RWPE1 (cell line): ENCODE data around the gene ATP8B4.

ENCODE experiments used
- CTCF ChIA-PET: fragments of 350-600 bp; sonication (Branson Sonifier 250); formaldehyde crosslinking; extraction: SDS; loops from one replicate; lab custom pipeline; 2021; lab: Yijun Ruan, JAX
- POLR2A ChIA-PET: fragments of 400-600 bp; formaldehyde crosslinking; extraction: SDS; loops from one replicate; lab custom pipeline; 2020; ENCODE audit warnings: antibody characterized with exemption; ENCODE audit not compliant: low non-redundant PET; lab: Yijun Ruan, JAX
- DNase-seq: peaks from one replicate; pipeline ENCODE4 v3.0.0; 2012; ENCODE audit warnings: low spot score
- H3K27ac ChIP-seq: fragments of 450-650 bp; 2 replicates; pipeline ENCODE4 v1.5.1; 2017
- TF ChIP-seq, protein P1 (sequence below): fragments of 450-650 bp; conservative IDR thresholded peaks from 2 replicates; pipeline ENCODE4 v1.5.1; 2017; ENCODE audit warnings: low read depth, mild to moderate bottlenecking

ATP8B4 gene

DNA sequence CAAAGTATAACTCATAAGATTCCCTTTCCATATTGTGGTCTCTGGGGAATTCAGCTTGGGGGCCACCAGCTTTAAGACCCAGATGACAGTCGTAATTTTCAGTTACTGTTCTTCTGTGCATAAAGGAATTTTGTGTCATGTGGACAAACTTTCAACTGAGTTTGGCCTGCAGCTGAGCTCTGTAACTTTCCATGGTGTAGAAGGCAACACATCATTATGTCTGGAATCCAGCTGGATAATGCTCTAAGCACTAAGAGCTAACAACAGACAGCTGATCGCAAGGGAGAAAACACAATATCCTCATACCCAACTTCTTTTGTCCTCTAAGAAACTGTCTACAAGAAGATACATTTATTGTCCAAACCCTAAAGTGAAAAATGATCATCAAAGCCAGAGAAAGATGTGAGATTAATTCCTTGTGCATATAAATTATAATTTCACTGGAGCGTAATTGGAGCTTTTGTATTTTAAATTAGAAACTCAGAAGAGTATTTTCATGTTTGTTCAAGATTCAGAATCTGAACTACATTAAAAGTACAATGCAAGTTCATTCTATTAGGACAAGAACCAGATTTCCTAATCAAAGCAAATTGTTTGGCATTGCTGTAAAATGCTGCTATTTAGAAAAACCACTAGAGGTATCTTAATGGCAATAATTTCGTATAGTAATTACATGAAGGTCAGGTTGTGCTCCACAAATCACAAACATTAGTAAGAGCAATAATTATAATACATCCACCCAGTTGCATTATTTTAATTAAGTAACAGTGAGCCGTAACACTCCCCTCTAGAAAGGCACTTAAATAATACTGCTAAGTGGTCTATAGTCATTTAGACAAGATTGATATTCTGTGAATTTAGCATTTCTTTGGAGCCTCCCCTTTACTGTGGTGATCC lies 218.8 kb downstream of the ATP8B4 start:
- TF ChIP-seq, protein P1, sequence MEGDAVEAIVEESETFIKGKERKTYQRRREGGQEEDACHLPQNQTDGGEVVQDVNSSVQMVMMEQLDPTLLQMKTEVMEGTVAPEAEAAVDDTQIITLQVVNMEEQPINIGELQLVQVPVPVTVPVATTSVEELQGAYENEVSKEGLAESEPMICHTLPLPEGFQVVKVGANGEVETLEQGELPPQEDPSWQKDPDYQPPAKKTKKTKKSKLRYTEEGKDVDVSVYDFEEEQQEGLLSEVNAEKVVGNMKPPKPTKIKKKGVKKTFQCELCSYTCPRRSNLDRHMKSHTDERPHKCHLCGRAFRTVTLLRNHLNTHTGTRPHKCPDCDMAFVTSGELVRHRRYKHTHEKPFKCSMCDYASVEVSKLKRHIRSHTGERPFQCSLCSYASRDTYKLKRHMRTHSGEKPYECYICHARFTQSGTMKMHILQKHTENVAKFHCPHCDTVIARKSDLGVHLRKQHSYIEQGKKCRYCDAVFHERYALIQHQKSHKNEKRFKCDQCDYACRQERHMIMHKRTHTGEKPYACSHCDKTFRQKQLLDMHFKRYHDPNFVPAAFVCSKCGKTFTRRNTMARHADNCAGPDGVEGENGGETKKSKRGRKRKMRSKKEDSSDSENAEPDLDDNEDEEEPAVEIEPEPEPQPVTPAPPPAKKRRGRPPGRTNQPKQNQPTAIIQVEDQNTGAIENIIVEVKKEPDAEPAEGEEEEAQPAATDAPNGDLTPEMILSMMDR = no peak
- ChIA-PET CTCF (interaction anchor here (0.7 to 1.5 kb wide), 3 partner anchors 16 to 1241 kb away, joined by 3 read pairs; no protein-coding TSS in a partner anchor), POLR2A (no interaction called here)
- H3K27ac ChIP-seq = no peak overlapping the region
- no peak for DNase-seq

DNA sequence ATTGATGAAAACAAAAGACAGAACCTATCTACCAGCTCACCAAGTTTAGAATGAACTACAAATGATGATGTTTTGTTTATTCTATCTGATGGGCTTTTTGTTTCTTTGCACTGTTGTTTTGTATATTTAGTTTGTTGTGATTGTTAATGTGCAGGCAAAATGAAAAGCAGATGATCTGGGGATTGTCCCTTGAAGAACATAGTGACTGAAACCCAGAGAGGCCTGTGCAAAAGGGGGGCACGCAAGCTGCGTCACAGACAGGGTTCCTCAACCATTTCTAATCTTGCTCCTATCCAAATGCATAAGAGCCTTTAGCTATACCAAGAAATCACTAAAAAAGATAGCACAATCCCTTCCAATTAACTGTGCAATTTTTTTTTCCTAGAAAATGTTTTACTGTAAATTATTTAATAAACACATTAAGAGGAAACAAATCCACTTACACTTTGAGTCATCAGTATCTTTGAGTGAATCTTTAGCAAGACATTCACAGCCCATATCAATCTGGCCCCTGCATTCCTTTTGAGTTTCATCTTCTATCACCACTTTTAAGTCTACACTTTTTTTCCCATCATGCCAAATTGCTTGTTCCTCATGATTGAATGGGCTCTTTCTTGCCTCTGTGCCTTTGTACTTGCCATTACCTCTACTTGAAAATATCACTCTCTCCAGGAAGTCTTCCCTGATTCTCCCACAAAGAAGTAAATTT lies 220.3 kb downstream of the ATP8B4 start:
- TF ChIP-seq, protein P1 = no peak
- DNase-seq = no peak
- POLR2A ChIA-PET = no interaction called here
- no peak overlapping the region for H3K27ac ChIP-seq
- CTCF ChIA-PET = no interaction called here

DNA sequence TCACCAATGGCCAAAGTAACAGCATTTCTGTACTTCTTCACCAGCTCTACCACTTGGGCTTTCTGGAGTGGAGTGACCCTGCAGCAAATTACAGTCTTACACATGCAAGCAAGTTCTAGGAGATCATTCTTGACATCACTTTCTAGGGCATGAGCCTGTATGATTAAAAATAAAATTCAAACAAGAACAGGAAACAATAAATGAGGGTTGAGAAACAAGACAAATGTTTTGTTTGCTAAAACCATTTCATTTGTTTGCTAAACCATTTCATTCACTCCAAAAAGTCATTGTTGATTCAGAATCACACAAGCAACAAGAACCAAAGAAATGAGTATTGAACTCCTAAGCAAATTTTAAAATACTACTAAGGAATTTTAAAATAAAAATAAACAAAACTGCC lies 220.9 kb downstream of the ATP8B4 start:
- H3K27ac ChIP-seq = no peak overlapping the region
- CTCF ChIA-PET = no interaction called here
- DNase-seq = no peak
- POLR2A ChIA-PET = no interaction called here
- TF ChIP-seq, protein P1 = no peak

DNA sequence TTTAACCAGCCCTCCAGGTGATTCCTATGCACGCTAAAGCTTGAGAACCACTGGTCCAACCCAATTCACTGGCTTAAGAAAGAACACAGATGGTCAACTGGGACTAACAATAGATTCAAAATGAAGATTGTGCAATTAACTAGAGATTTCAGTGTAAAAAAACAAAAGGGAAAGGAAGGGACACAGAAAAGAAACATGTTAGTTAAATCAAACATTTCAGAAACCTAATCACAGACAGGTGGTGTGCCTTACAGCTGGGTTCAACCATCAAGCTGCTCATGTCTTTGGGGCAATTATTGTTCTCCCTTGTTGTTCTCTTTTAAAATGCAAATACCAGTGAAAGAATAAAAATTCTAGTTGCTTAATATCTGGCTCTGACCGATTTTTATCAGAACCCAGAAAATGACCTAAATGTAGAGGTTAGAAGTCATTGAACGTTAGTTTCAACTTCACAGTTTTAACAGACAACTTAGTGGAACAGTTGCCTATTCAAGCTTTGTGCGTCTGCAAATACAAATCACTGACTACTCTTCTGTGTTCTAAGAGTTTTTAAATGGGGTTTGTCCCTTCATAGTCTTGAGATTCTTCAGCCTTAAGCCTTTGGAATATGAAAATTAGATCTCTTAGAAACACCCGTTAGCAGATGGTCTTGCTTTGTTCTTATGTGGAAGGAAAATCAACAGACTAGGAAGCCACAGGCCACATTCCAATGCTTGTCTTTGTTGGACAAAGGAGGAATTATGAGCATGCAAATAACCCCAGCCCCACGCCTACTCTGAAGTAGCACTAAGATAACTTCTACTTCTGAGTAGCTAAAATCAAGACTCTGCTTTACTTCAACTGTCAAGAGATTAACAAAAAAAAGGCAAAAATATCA lies 223.4 kb downstream of the ATP8B4 start:
- POLR2A ChIA-PET = no interaction called here
- no peak overlapping the region for H3K27ac ChIP-seq
- CTCF ChIA-PET = no interaction called here
- no peak for DNase-seq
- TF ChIP-seq, protein P1 = no peak

DNA sequence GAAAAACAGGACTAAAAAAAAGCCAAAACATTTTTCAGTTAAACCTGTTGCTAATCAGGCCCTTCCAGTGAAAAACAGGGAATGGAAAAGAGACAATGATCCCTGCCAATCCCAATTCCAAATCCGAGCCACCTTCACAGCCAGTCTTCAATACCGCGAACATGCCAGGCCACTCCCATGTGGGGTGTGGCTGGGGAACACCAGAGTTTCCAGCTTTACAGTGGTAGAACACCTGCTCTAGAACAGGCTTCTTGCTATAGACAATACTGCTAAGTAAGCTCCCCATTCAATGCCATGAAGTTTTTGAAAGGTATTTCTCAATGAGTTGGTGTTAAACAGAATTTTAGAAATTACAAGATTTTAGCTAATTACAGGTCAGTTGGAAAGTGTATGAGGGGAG lies 228.3 kb downstream of the ATP8B4 start:
- TF ChIP-seq, protein P1 = no peak
- H3K27ac ChIP-seq = no peak overlapping the region
- DNase-seq = no peak
- ChIA-PET CTCF (no interaction called here), POLR2A (no interaction called here)

DNA sequence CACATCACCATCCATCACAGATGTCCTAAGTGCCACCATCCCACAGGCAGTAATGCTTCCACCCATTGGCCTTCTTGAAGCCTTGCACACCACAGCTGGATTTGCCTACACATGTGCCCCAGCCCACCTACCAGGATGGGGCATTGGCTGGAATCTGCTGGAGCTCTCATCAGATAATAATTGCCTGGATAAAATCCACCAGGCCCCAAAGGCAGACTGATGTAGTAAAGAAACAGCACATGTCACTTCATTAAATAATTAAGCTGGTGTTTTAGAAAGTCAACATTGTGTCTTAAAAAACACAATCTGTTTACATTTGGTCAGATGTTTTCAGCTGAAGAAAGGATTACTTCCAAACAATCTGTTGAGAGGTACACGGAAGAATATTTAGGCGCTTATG lies 229.5 kb downstream of the ATP8B4 start:
- no peak overlapping the region for H3K27ac ChIP-seq
- TF ChIP-seq, protein P1 = no peak
- CTCF ChIA-PET = no interaction called here
- POLR2A ChIA-PET = no interaction called here
- DNase-seq = no peak
